Right renal cortex interstitium (tissue), 3 donors: ENCODE data around the gene FLNC. TPM values are rescaled to one million over a fixed set of nuclear protein-coding genes. Genes with fewer than 3 reads are reported as not detected.

Experiments used
- DNase-seq, 3 donors: peaks; one replicate each; pipeline ENCODE4 v3.0.0-alpha.2; 2013; ENCODE audit warnings: low read depth in 3 of 3, low spot score in 2 of 3
- polyA plus RNA-seq, 3 donors: library from polyadenylated mRNA; unstranded; fragments of 120-200 nt; gene quantifications; one replicate each; pipeline ENCODE4 v1.2.1, GENCODE V29; 2013; ENCODE audit not compliant: insufficient read length in 3 of 3

Gene FLNC
- polyA plus RNA-seq, 3 donors, result 10.8 to 14.9 (median 10.9) TPM

DNA sequence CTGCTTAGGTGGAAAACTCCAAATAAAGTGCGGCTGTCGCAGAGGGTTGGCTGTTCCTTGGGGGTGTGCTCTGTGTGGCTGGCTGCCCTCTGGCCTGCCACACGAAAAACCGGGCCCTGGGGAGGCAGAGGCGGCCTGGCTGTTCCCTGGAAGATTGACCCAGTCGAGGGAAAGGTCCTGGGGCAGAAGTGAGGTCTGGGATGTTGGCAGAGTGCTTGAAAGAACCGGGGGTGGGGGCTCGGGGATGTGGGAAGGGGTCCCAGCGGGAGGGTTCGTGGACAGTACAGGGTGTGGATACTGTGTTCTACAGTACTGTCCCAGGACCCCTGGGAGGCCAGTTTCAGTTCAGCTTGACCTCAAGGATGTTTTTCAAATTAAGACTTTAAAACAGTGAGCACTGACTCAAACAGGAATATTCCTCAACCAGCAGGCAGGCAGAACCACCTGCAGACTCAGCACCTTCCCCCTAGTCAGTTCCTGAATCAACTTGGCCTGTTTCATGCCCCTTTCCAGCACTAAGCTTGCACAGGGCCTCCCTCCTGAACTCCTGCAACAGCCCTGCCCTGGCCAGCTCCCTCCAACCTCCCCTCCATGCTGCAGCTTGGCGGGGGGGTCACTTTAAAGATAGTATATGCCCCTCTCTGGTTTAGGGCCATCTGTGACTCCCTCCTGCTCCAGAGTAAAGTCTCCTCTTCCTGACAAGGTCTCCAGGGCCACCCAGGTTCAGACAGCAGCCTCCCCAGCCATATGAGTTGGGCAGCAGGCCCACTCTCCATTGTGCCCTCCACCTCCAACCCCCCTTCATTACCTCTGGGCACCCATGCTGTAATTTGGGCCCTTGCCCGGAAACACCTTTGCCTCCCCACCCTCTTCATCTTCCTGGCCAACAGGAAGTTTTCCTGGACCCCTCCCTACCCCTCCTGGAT is 29.3 kb downstream of the FLNC start:
- DNase-seq, result no peak

DNA sequence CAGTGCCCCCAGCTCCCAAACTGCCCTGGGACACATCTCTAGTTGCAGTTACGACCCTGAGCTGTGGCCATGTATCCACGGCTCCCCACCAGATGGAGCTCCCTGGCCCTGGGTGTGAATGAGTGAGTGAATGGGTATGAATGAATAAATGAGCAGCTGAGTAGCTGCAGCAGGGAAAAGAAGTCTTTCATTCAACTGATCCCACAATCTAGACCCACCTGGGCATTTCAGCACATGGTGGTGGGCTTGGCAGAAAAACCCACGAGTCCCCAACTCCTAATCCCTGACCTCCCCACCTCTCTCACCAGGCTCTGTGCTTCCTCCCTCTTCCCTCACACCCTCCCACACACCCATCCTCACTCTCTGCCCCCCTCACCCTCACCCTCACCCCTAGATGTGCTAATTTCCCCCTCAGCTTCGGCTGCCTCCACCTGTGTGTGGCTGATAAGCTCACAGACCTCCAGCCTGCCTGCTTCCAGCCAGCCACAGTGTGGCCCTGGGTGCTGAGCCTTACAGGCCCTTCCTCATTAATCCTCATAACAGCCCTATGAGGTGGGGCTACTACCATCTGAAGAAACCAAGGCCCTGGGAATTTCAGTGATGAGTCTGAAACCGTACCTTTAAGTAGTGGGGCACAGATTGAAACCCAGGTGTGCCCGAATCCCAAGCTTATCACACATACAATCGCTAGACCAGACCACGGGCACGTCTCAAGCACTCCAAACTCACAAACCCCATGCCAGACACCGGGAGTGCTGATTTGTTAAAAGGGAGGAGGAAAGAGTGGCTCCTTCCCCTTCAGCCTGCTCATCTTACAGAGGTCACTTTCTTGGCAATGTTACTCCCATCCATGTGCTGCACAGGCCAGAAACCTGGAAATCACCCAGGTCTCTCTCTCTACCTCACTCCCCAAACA is 30.2 kb downstream of the FLNC start:
- DNase-seq, result no peak

DNA sequence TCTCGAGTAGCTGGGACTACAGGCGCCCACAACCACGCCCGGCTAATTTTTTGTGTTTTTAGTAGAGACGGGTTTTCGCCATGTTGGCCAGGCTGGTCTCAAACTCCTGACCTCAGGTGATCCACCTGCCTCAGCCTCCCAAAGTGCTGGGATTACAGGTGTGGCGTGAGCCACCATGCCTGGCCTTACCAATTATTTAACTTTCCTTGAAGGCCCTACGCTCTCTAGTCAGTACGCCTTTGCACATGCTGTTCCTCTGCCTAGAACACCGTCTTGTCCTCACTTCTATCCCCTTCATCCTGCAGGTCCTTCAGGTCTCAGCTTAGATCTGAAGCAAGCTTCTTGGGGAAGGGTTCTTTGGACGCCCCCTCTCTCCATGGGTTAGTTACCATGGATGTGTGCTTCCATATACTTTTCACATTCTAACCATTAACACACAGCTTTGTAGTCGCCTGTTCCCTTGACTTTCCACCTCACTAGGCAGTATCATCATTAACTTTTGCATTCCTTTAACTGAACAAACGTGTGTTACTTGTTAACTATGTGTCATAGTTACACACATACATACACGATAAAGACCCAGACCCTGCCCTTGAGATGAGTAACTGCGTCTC is 31.9 kb downstream of the FLNC start:
- DNase-seq, result no peak

DNA sequence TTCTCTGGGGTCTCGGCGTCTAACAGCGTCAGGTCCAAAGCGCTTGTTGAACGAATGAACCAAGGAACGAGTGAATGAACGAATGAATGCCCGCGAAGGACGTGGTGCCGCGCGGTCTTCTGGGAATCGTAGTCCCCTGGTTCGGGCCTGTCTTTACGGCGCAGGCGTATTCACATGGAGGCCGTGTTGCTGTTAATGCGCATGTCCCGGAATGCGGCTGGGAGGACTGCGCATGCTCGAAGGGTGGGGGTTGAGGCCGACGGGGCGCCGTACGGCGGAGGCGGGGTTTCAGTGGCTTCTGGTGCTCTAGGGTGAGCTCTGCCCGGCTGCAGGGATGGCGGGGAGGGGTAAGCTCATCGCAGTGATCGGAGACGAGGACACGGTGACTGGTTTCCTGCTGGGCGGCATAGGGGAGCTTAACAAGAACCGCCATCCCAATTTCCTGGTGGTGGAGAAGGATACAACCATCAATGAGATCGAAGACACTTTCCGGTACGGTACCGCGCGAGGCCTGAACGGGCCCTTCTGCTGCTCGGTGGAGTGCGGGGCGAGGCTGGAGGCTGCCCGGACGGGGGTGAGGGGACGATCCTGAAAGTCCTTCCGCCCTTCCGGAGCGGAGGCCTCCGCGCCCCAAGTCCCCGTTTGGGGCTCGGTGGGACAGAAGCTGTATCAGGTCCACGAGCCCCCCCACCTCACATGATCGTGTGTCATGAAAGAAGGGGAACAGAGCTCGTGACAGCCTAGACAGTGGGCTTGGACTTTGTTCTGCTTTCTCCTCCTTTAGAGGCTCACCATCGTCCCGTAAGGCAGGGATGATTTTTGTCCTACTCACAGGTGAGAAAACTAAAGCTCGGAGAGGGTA is 32.6 kb downstream of the FLNC start, which contains the start of gene ATP6V1F:
Gene ATP6V1F, plus strand, starts transcription at position 286 of the 862 bp plus-strand sequence. Its CDS starts 49 bp downstream, at position 335.
- DNase-seq, result peak; percentile 94 to 96 (median 95)

DNA sequence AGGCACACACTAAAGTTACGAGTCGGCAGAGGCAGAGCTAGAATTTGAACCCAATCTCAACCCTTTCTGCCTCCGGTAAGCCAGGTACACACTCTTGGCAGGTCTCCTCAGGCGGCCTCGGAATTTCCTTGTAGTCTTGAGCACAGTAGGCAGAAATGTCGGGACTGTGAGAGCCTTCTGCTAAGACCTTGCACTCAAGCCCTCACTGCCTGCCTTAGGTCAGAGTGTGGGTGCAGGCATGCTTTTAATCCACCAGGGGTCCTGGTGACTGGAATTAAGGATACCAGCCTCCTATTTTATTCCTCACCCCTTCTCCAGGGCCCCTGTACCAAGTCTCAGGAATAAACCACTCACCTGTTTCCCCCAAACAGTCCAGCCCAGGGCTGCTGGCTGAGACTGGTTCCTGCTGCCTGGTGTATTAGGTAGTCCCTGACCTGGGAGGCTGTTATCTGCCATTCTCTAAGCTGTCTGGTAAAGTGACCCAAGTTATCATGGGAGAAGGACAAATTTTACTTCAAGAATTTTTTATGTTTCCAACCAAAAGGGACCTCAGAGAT is 33.3 kb downstream of the FLNC start:
- DNase-seq, result no peak

DNA sequence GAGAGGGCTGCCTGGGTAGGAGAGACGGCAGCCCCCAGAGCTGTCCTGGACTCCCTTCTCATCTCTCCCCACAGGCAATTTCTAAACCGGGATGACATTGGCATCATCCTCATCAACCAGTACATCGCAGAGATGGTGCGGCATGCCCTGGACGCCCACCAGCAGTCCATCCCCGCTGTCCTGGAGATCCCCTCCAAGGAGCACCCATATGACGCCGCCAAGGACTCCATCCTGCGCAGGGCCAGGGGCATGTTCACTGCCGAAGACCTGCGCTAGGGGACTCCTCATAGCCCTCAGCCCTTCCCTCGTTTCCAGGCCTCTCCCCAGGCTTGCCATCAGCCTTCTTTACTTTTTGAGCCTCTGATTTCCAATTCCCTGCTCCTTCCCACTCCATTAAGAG is 35.1 kb downstream of the FLNC start:
- DNase-seq, result no peak

DNA sequence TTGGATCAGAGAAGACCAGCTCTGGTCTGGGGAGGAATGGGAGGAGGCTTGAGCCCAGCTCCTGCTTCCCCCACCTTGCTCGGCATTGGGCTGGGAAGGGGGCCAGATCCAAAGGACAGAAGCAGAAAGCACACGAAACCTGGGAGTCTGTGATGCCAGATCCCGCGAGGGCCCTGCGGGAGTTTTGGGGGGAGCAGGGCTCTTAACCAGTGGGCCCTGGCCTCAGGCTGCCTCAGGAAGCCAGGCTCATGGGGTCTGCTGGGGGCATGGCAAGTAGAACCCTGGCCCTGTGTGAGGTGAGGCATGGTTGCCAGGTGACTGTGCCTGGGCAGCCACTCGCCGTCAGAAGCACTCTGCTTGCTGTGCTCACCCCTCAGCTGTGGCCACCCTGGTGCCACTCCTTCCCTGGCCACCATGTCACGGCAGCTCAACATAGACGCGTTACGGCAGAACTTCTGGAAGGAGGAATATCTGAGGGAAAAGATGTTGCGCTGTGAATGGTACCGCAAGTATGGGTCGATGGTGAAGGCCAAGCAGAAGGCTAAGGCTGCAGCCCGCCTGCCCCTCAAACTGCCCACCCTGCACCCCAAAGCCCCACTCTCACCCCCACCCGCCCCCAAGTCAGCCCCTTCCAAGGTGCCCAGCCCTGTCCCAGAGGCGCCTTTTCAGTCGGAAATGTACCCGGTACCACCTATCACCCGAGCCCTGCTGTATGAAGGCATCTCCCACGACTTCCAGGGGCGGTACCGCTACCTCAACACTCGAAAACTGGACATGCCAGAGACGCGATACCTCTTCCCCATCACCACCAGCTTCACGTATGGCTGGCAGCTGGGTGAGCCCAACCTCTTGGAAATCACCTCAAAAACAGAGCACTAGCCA is 36.0 kb downstream of the FLNC start:
- no peak for DNase-seq

DNA sequence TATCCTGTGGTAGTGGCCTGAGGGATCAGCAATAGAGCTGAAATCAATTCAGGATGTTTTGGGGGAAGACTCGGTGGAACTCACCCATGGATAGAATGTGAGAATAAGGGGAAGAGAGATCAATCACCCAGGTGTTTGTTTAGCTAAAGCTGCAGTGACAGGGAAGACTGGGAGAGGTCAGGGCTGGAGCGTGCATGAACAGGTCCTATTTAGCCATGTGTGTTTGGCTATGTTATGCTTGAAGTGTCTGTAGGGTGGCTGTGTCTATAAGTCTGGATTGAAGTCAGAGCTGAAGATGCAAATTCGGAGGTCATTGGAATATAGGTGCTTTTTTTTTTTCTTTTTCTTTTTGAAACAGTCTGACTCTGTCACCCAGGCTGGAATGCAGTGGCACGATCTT is 37.0 kb downstream of the FLNC start:
- DNase-seq, result no peak

DNA sequence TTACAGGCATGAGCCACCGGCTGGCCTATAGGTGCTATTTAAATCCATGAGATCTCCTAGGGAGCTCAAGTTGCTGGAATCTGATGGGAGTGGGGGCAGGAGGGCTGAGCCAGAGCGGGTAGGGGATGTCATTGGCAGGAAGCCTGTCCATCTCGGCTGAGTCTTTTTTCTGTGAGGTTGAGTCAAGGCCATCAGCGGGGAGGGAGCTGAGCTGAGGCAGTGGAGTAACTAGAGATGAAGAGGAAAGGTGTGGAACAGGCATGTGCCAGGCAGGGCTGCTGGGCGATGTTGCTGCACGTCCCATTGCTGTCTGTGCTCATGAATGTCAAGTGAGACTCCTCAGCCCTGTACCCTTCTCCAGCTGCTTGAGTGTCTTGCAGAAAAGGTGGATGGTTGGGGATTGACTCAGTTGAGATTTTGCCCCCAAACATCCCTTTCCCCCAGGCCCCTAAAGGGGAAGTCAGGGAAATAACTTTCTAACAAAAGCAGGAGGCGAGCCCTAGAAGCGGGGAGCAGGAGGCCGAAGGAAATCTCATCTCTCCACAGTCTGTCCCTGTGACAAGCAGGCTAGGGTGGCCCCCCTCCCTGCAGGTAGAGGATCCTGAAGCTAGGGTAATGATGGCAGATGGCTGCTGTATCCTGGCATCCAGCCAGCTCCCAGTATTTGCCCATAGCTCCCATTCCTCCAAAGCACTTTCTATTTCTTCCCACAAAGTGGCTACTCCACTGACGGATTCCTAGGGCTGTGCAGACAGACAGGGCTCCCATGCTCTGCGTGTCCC is 37.8 kb downstream of the FLNC start:
- no peak for DNase-seq

DNA sequence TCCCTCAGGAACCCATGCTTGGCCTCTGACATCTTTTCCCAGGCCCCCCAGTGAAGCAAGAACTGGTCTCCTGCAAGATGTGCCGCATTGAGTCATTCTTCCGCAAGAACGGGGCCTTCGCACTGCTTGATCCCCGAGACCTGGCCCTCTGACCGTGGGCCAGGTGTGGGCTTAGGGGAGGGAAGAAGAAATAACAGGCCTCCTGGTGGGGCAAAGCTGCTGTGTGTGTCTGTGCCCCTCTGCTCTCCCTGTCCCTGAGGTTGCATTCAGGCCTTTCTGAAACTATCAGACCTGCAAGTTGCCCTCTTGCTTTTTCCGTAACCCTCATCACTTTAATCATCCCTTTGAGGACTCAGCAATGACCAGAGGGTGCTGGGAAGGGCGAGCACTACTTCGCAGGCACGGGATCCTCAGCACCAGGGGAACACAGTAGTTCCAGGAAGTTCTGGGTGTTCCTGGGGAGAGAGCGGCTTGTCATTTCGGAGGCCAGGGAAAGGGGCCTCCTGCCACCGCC is 38.5 kb downstream of the FLNC start:
- DNase-seq, result no peak

DNA sequence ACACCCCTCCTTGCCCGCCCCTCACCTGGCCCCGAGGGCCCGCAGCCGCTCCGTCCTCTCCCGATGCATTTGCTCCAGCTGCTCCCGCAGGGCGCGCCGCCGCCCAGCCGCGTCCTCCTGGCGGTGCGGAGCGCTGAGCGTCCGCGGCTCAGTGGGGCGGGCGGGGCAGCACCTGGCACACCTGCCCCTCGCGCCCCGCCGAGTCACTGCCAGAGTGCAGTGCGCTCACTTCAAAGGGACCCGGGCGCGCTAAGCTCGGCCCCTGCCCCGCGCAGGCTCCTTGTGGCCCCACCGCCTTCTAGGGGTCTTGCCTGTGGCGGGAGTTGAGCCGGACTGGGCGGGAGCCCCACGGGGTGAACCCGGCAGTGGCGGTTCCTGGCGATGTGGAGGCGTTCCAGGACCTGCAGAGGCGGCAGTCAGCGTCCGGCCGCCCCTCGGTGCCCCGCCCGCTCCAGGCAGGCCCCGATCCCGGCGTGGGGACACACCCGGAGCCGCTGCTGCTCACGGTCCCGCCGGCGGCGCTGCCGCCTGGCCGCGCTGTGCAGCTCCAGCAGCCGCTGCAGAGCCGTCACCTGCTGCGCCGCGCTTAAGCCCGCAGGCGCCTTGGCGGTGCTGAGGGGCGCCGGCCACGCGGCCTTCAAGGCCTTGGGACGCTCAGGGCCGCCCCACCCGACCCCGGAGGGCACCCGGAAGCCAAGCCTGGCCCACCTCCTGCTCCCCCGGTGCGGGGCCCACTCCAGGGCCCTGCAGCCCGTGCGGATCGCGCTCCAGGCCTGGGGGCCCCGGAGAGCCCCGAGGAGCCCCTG is 39.1 kb downstream of the FLNC start:
- no peak for DNase-seq

DNA sequence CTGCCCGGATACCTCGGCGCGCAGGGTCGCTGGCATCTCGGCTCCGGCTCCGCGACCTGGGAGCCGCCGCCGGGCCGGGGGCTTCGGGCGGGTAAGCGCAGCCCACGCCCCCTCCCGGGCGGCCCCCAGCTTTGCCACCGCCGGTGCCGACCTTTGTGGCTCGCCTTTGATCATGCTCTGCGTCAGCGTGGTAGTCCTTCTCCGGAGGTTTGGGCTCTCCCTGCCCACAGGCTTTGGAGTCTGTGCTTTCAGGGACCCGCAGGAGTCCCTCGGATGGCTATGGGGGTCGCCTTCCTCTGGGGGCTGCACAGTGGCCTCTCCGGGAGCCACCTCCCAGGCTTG is 39.7 kb downstream of the FLNC start:
- DNase-seq, result no peak

DNA sequence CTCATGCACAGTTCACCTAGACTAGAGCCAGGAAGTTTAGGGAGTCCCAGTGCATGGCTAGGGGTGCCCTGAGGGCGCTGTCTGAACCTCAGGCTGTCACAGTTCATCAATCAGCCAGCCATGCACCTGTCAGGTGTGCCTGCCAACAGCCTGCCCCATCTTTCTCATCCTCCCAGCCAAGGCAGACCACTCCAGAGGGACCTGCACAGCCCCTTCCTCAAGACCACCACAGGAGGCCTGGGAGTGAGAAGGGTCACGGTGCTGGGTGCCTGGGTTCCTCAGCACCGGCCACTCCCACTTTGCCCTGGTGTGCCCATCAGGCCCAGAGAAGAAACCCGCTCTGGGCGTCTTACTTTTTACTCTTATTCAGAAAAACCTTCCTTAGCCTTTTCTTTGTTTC is 40.8 kb downstream of the FLNC start:
- DNase-seq, result no peak

DNA sequence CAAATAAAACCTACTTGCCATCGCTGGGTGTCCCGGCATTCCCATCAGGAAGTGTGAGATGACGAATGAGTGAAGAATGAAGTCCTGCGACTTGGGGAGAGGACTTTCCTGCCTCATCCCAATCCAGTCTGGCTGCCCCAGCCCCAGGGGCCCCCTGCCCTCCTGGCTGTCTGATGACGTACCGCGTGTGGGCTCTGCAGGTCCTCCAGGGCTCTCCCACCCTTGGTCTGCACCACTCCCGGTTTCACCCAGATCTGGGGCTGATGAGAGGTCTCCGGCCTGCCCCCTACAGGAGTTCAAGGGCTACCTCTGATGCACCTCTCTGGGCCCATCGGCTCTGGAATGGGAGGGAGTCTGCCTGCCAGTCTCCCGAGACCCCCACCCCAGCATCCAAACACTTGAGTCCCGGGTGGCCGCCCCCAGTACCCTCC is 42.2 kb downstream of the FLNC start:
- DNase-seq, result no peak

DNA sequence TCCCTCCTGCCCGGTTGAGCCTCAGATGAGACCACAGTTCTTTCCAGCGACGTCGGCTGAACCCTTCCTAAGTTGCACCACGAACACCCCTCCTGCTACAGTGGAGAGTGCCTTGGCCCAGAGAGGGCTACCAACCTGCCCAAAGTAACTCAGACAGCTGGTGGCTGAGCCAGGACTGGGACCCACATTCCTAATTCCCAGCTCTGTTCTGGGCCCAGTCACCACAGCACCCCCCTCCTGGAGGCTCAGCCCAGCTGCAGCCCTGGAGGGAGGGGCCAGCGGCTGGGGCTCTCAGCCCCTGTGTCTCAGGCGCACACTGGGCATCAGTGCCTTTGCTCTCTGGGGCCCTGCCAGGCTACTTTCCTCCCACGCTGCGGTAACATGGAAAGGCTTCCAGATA is 43.0 kb downstream of the FLNC start:
- DNase-seq, result no peak

DNA sequence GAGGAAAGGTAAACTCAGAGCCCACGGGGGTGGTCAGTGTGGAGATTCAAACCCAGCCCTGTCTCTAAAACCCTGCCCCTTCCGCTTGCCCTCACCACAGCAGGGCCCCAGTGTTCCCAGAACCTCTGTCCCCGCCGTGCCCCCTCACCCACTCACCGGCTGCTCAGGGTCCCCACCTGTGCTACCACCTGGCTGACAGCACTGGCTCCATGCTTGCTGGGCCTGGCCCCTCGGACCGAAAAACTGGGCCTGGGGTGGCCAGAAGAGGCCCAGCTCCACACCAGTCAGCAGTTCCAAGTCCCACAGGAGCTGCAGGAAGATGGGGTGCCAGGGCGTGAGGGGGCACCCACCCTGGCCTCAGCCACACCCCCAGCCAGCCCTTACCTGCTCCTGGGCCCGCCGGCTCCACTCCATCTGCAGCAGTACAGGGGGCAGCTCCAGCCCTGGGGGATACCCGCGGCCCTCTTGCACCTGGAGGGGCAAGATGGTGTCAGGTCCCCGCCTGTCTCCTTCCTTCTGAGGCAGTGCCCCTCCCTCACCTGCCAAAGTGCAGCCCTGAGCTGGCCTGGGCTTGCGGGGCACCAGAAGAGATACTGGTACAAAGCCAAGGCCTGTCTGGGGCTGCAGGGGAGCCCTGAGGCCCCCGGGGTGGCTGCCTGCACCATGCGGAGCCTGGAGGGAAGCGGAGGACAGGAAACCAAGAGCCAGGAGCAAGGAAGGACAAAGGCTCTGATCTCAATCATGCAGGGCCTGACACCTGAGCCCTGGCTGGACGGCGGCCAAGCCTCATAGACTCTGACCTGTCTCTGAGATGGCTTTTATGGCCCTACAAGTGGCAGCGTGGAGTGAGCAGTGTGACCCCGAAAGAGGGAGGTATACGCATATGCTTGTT is 44.2 kb downstream of the FLNC start:
- no peak for DNase-seq
